HTR-8/SVneo (cell line): Measurements from ENCODE around the gene SLC35F1.

Experiments
- DNase-seq: peaks from one replicate; pipeline ENCODE4 v3.0.0; 2011; ENCODE audit warnings: low spot score, mixed read lengths; ENCODE audit not compliant: insufficient read length
- FAIRE-seq: peaks from 2 replicates; lab custom pipeline; 2011; peaks lifted over from hg19 to GRCh38; lab: Jason Lieb, UNC

The SLC35F1 gene

GRCh38 chr6:118324116-118324515 lies 417.1 kb downstream of the SLC35F1 start:
- FAIRE-seq (no peak), DNase-seq (no peak)

DNA sequence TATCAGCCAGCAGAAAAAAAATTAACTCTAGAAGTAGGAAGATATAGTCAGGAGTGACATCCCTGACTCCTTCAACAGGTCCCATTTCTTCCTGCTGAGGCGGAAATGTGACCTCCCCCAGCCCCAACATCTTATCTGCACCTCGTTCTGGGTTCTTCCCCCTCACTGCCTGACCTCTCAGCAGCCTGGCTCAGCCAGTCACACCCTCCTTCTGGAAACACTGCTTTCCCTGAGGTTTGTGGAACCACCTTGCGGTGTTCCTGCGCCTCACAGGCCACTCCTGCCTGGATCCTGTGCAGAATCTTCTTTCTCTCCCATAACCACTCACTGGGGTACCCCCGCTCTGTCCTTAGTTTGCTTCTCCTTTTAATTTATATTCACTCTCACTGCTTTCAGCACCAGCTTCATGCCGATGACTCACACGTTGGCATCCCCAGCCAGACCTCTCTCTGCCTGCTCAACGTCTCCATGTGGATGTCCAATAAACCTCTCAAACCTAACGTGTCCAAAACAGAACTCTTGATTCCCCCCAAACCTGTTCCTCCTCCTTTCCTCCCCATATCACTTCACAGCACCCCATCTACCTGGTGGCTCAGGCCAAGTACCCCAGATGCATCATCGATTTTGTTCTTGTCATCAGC lies 418.3 kb downstream of the SLC35F1 start:
- DNase-seq: peak; percentile 42
- no peak for FAIRE-seq

GRCh38 chr6:118326712-118327111 lies 419.6 kb downstream of the SLC35F1 start:
- FAIRE-seq (no peak), DNase-seq (no peak)

GRCh38 chr6:118327237-118327636 lies 420.2 kb downstream of the SLC35F1 start:
- DNase-seq (no peak), FAIRE-seq (no peak)

- DNase-seq: no peak
- no peak for FAIRE-seq
Measured at GRCh38 chr6:118333772-118334171, 426.7 kb downstream of the SLC35F1 start.

- no peak for DNase-seq
- no peak for FAIRE-seq
Measured at GRCh38 chr6:118334634-118335033, 427.6 kb downstream of the SLC35F1 start.

DNA sequence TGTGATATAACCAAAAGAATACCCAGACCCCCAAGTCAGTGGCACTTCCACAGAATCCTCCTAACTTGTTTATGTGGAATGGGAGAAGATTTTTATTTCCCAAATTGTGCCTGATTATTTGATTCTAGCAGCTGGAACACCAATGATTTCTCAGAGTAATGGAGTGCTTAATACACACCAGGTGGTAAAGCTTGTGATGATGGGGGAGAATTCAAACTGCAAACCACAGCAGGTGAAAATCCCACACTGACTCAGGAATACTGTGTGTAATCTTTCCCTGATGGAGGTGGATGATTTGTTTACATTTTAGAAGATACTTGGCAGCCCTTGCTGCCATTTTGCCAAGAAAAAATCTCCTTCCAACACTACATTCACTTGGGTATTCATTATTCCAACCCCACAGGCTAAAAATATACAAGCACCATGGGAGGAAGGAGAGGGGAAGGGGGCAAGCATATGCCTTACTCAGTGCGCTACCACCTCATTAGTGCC lies 428.3 kb downstream of the SLC35F1 start:
- FAIRE-seq (no peak), DNase-seq (no peak)

DNA sequence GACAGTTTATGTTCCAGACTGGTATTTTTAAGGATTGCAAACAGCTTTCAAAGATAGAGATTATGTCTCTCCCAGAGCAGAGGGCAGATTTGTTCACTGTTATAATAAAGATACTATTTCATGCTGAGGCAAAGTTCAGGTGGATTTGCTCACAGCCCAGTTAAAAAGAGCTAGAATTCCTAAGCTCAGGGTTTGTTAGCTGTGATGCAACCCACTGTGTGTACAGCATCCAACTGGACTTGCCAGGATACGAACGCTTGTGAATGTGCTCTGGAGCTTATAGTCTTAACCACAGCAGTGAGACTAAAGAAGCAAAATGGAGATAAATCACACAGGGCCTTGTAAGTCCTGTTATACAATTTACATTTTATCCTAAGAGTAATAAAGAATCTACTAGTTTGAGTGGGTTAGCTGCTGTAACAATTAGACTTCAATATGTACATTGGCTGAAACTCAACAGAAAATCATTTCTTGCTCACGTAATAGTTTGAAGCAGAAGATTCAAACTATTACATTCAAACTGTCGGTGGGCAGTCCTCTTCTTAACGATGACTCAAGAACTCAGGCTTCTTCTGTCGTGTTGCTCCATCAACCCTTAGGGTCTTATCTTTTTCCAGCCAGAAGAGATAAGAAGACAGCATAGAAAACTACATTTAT lies 437.1 kb downstream of the SLC35F1 start:
- FAIRE-seq: no peak
- no peak for DNase-seq

DNA sequence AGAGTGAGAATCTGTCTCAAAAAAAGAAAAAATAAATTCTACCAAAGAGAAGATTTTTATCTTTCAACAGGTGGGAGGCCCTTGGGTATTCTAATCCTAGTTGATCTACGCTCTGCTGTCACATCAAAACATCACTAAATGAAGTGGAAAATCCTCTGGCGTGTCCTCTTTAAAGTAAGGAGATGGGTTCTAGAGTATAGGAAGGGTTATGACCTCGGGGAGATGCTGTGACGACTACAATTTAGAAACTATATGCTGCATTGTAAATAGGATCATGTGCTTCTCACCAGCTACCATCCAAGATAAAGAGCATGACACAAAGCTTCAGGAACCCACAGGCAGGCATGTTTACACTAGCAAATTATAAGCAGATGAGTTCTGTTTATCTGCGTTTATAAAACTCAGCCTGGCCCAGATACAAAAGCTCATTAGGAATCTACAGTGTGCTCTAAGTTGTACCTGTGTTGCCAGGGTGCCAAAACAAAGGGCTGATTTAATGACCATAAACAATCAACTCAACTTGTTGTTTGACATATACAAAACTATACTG lies 443.9 kb downstream of the SLC35F1 start:
- FAIRE-seq (no peak), DNase-seq (no peak)

GRCh38 chr6:118353564-118353963 lies 446.5 kb downstream of the SLC35F1 start:
- DNase-seq (no peak), FAIRE-seq (no peak)

DNA sequence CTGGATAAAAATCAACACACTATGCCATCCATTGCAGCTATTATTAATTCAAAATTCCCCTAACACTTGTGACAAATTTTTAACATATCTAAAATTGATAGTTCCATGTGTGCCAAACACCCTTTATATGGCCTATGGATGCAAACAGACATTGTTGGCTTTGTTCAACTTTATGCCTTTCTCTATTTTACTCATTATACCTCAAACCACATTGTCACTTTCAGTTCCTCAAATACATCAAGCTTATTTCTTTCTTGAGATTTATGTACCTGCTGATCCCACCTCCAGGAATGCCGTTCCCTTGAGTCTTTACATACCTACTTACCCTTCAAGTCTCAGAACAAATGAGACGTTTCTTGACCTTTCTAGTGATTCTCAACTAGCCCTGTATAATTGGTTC lies 447.6 kb downstream of the SLC35F1 start:
- no peak for FAIRE-seq

GRCh38 chr6:118356054-118356453 lies 449.0 kb downstream of the SLC35F1 start:
- no peak for FAIRE-seq
- no peak for DNase-seq

More for the DNA sequence above, 447.6 kb downstream of the SLC35F1 start:
- no peak for DNase-seq

DNA sequence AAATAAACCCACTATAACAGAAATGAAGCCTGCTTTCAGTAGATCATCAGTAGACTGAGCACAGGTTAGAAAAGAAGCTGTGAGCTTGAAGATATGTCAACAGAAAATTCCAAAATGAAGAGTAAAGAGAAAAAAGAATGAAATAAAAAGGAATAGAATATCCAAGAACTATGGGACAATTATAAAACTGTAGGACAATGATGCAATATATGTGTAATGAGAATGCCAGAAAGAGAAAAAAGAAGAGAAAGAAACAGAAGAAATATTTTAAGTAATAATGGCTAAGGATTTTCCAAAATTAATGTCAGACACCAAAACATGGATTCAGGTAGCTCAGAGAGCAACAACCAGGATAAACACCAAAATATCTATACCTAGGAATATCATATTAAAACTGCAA lies 449.6 kb downstream of the SLC35F1 start:
- no peak for FAIRE-seq

More for the DNA sequence above, 449.6 kb downstream of the SLC35F1 start:
- no peak for DNase-seq
